SK-MEL-5 (cell line): ENCODE results near the gene AHSA1. TPM values are rescaled to one million over a fixed set of nuclear protein-coding genes. Genes with fewer than 3 reads are reported as not detected.

ENCODE experiments used
- DNase-seq: peaks from one replicate; pipeline ENCODE4 v3.0.0-alpha.2; 2016; ENCODE audit warnings: low read depth, low spot score
- in situ Hi-C: cut with HindIII; loops from 2 replicates; pipeline ENCODE4 v1.10.0; 2016; ENCODE audit warnings: low sequenced_read_pairs, high pct_unique_total_duplicates, low pct_unique_long_range_greater_than_20kb
- total RNA-seq: library from RNA; depleted of rRNA; stranded (reverse); fragments of >200 nt; shearing (Covaris generic); gene quantifications from 2 replicates; pipeline ENCODE4 v1.2.3, GENCODE V29; 2014

AHSA1 gene
- total RNA-seq, 1 experiment from 2014 or later = 192 TPM

- in situ Hi-C loops = no loop called here
- DNase-seq = no peak
These were observed 9.9 kb downstream of the AHSA1 start for GRCh38 chr14:77467801-77468200.

- in situ Hi-C loops = no loop called here
These were observed 11.2 kb downstream of the AHSA1 start for GRCh38 chr14:77469067-77469505.

GRCh38 chr14:77469539-77469938 lies 11.6 kb downstream of the AHSA1 start:
- DNase-seq = no peak
- in situ Hi-C loops = no loop called here

More at GRCh38 chr14:77469067-77469505, 11.2 kb downstream of the AHSA1 start:
- no peak for DNase-seq

GRCh38 chr14:77470224-77470870 lies 12.5 kb downstream of the AHSA1 start:
- in situ Hi-C loops = no loop called here
- DNase-seq = no peak

- no peak for DNase-seq
- in situ Hi-C loops = no loop called here
These were observed 16.0 kb downstream of the AHSA1 start for GRCh38 chr14:77473921-77474320.

DNA sequence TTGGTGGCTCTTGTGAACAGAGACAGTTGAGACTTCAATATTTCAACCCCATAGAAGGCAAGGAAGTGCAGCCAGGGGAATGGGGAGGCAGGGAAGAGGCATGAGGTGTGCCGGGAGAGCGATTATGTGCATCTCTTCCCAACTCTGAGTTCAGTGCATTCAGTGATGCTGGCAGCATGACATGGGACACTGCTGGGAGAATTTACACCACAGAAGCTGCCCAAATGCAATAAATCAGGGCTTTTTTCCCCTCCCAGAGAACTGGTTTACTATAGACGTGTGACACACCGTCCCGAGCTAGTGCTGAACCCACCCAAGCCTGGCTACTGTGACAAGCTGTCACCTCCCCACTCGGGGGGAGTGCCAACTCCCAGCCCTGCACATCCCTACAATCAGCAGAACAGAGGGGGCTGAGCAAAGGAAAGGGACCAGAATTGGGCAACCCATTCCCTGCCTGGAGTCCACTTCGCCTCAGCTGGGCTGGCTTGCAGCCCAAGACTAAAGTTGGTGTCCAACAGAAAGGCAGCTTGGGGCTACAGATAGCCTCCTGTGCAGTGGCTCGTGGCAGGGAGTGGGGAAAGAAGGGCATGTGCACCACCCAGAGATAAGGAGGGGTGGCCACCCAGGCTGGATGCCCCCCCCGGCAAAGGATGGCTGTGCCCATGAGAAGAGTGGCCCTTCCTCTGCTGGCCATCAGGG lies 16.7 kb downstream of the AHSA1 start:
- in situ Hi-C loops = no loop called here
- DNase-seq = no peak

DNA sequence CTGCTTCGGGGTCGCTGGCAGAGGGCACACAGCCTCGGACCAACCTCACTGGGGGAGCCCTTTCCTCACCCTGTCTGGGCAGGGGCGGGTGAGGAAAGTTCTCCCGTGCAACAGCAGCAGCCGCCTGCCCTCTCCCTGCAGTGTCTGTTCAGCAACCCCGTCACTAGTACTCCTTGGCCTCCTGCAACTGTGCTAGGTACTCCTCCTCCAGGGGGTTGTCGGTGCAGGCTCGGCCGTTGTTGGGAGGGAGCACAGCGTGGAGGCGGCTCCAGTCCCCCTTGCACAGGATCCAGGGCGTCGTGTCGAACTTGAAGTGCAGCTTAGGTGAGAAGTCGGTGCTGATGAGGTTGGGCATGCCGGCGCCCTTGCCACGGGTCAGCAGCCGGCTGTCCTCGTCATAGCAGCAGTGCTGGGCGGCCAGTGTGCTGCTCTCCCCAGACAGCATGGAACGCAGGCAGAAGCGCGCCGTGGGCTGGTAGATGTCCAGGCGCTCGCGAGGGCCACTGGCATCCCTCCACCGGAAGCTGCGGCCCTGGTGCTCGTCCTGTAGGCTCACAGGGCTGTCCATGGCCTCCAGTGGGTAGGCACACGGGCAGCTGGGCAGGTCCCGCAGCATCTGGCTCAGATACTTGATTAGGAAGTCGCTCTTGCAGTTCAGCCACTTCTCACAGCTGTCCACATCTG lies 17.7 kb downstream of the AHSA1 start:
- in situ Hi-C loops = no loop called here
- no peak for DNase-seq

GRCh38 chr14:77478029-77478428 lies 20.1 kb downstream of the AHSA1 start:
- no peak for DNase-seq
- in situ Hi-C loops = no loop called here

DNA sequence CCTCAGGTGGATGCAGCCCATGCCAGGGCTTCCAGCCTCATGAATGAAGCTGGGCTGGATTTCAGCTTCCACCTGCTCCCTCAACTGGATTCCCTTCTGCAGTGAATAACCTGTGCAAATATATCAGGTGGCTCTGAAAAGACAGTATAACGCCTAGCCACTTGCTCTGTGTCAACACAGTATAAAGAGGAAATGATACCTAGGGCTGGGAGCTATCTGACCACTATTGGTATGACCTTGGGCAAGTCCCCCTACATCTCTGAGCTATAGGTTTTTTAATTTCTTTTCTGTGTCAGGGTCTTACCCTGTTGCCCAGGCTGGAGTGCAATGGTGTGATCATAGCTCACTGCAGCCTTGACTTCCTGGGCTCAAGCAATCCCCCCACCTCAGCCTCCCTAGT lies 20.9 kb downstream of the AHSA1 start:
- no peak for DNase-seq
- in situ Hi-C loops = no loop called here

GRCh38 chr14:77482422-77482821 lies 24.5 kb downstream of the AHSA1 start:
- in situ Hi-C loops = no loop called here
- no peak for DNase-seq

DNA sequence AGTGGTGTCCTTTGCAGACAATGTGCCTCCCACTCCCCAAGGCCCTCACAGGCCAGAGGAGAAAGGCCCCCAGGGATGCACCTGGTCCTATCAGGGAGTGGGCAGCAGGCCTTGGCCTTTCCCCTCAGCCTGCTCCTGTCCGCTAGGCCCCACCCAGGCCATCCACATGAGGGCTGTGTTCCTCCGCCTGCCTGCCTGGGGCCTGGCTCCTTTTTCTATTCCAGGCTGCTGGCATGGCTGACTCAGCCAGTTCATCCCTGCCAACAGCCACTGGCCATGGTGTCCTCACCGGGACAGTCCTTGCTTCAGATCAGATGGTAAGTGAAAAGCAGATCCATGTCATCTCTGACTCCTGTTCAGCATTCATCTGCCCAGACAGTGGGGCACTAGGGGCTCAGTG lies 27.4 kb downstream of the AHSA1 start:
- in situ Hi-C loops = no loop called here
- no peak for DNase-seq

GRCh38 chr14:77485901-77486678 lies 28.2 kb downstream of the AHSA1 start:
- no peak for DNase-seq
- in situ Hi-C loops = no loop called here

DNA sequence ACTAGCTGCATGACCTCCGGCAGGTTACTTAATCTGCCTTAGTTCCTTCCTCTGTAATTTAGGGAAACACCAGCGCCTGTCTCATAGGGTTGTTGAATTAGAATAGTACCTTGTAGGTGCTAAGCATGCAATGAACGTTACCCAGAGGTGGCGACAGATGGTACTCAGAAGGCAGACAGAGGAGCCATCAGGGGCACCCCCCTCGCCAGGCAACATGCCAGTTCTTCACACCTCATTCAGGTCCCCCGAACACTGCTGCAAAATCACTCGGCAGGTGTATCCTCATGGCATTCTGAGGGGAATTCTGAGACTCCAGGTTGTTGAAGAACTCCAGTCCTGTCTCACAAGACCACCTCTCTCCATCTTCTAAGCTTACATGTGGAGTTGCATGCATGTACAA lies 30.7 kb downstream of the AHSA1 start:
- in situ Hi-C loops = no loop called here
- no peak for DNase-seq

- in situ Hi-C loops = no loop called here
- no peak for DNase-seq
These were observed 31.1 kb downstream of the AHSA1 start for GRCh38 chr14:77489041-77489440.

- DNase-seq = no peak
- in situ Hi-C loops = no loop called here
These were observed 32.6 kb downstream of the AHSA1 start for GRCh38 chr14:77490347-77490986.

GRCh38 chr14:77491056-77491455 lies 33.2 kb downstream of the AHSA1 start:
- in situ Hi-C loops = no loop called here

GRCh38 chr14:77495334-77495733 lies 37.4 kb downstream of the AHSA1 start:
- in situ Hi-C loops = no loop called here
- DNase-seq = no peak

More at GRCh38 chr14:77491056-77491455, 33.2 kb downstream of the AHSA1 start:
- DNase-seq = no peak
